Mucosa of stomach (tissue), 1 donor: Measurements from ENCODE around the gene LDHAL6B.

ENCODE experiments used
- H3K27me3 ChIP-seq: one replicate; pipeline ENCODE4 v1.7.0; 2013; ENCODE audit warnings: mild to moderate bottlenecking, low read length; ENCODE audit not compliant: control insufficient read depth, insufficient read depth
- H3K36me3 ChIP-seq: one replicate; pipeline ENCODE4 v1.7.0; 2013; ENCODE audit warnings: low read length; ENCODE audit not compliant: control insufficient read depth, insufficient read depth
- H3K4me1 ChIP-seq: one replicate; pipeline ENCODE4 v1.7.0; 2013; ENCODE audit warnings: mild to moderate bottlenecking, low read length; ENCODE audit not compliant: control insufficient read depth, insufficient read depth
- H3K4me3 ChIP-seq: one replicate; pipeline ENCODE4 v1.7.0; 2013; ENCODE audit warnings: low read length
- H3K9ac ChIP-seq: one replicate; pipeline ENCODE4 v1.7.0; 2013; ENCODE audit warnings: mild to moderate bottlenecking, low read length, moderate library complexity
- H3K9me3 ChIP-seq: one replicate; pipeline ENCODE4 v1.7.0; 2013; ENCODE audit warnings: mild to moderate bottlenecking, low read length, moderate library complexity; ENCODE audit not compliant: control insufficient read depth
- donor health status: Pancreatic carcinoma.

The LDHAL6B gene

DNA sequence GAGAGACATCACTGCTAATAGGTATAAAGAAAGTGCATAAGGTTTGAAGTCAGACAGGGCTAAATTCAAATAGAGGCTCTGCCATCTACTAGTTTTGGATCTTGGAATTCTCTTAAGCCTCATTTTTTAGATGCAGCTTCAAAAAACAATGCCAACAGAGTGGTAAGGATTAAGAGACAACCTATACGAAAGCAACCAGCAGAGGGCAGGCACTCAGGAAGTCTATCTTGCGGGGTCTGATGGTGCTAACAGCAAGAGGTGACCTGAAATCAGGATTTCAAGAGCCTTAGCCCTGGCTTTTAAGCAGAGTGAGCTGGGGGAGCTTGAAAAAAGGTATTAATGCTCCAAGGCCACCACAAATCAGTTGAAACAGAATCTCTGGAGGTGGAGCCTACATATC, 40.7 kb downstream of the LDHAL6B start:
- no peaks in the 10 kb centered on the region for H3K9me3 ChIP-seq
- H3K36me3 ChIP-seq, result no peaks in the 10 kb centered on the region
- no peak overlapping the region for H3K4me3 ChIP-seq
- peaks cover 11% of the 10 kb centered on the region for H3K4me1 ChIP-seq
- no peak overlapping the region for H3K9ac ChIP-seq
- no peaks in the 10 kb centered on the region for H3K27me3 ChIP-seq

DNA sequence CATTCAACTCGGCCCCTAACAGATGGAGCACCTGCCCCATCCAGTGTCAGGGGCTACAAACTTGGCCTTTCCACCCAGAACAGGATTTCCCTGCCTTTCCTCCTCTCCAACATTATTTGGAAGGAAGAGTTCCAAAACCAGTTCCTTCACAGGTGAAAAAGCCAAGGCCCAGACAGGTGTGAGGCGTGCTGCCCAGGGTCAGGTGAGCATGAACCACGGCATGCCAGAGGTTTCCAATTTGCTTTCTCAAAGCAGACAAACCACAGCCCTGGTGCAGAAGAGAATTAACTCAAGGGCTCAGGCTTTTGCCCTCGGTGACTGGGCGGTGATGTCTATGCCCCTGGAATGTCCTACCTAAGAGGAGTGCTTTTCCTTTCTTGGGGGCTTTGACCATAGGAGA, 43.2 kb downstream of the LDHAL6B start:
- H3K4me1 ChIP-seq, result peaks cover 4% of the 10 kb centered on the region
- no peak overlapping the region for H3K4me3 ChIP-seq
- no peaks in the 10 kb centered on the region for H3K27me3 ChIP-seq
- no peak overlapping the region for H3K9ac ChIP-seq
- H3K9me3 ChIP-seq, result no peaks in the 10 kb centered on the region
- H3K36me3 ChIP-seq, result no peaks in the 10 kb centered on the region

DNA sequence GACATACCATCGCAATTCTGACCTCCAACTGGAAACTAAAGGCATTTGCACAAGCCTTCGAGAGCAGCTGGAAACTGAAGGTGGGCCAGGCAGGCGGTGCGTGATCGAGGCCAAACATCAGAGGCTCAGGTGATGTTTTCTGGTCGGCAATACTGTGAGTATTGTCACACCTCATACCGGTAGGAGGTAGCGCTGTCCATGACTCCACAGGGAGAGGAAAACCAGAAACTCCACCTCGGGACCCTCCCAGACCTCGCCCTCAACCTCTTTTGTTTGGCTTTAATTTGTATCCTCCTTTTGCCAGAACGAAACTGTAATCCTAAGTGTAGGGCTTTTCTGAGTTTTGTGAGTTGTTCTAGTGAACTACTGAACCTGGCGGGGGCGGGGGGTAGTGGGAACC, 43.6 kb downstream of the LDHAL6B start:
- H3K9me3 ChIP-seq, result no peaks in the 10 kb centered on the region
- no peak overlapping the region for H3K9ac ChIP-seq
- H3K4me3 ChIP-seq, result no peak overlapping the region
- H3K4me1 ChIP-seq, result peaks cover 4% of the 10 kb centered on the region
- no peaks in the 10 kb centered on the region for H3K27me3 ChIP-seq
- no peaks in the 10 kb centered on the region for H3K36me3 ChIP-seq

DNA sequence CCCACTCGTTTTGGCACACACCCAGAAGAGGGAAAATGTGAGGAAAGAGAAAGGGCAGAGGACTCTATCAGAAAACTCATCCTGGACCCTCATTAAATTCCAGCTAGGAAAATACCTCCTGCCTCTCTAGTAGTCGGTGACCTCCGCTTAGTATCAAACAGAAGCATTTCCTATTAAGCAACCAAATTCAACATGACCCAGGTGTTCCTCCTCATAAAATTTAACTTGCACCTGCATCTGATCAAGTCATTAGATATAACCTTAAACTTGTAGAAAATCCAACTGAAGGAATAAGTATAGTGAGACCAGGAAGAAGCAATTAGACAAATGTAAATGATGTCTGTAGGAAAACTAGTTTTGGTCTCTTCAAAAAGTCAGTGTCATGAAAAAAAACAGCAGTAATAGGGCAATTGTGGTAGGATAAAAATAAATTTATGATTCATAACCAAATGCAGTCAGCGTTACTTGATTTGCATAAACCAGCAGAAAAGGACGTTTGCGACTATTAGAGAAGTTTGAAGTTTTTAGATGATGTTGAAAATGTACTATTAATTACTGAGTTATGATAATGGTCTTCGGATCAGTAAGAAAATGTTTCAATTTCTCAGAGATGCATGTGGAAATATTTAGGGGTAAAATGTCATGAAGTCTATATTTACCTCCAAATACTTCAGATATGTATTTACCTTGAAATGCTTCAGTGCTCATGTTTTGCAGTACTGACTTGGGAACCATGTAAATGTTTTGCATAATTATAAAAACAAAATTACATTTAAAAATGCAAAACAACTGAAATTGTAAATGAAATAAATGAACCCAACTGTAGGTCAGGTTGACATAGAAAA, 44.6 kb downstream of the LDHAL6B start:
- no peak overlapping the region for H3K4me3 ChIP-seq
- H3K9me3 ChIP-seq, result no peaks in the 10 kb centered on the region
- H3K4me1 ChIP-seq, result peaks cover 11% of the 10 kb centered on the region
- H3K27me3 ChIP-seq, result no peaks in the 10 kb centered on the region
- H3K36me3 ChIP-seq, result no peaks in the 10 kb centered on the region
- no peak overlapping the region for H3K9ac ChIP-seq

DNA sequence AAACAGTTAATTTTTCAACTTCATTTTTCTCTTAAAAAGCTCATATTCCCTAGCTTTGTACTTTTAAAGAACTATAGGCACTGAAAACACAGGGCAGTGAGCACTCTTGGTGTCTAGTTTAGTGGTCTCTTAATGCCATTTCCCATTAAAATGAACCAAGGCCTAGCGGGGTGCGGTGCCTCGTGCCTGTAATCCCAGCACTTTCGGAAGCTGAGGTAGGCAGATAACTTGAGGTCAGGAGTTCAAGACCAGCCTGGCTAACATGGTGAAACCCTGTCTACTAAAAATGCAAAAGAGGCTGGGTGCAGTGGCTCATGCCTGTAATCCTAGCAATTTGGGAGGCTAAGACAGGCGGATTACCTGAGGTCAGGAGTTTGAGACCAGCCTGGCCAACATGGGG, 45.5 kb downstream of the LDHAL6B start:
- Histone ChIP-seq H3K4me1 (peaks cover 11% of the 10 kb centered on the region), H3K27me3 (no peaks in the 10 kb centered on the region), H3K36me3 (no peaks in the 10 kb centered on the region), H3K9ac (no peak overlapping the region), H3K9me3 (no peaks in the 10 kb centered on the region), H3K4me3 (no peak overlapping the region)

DNA sequence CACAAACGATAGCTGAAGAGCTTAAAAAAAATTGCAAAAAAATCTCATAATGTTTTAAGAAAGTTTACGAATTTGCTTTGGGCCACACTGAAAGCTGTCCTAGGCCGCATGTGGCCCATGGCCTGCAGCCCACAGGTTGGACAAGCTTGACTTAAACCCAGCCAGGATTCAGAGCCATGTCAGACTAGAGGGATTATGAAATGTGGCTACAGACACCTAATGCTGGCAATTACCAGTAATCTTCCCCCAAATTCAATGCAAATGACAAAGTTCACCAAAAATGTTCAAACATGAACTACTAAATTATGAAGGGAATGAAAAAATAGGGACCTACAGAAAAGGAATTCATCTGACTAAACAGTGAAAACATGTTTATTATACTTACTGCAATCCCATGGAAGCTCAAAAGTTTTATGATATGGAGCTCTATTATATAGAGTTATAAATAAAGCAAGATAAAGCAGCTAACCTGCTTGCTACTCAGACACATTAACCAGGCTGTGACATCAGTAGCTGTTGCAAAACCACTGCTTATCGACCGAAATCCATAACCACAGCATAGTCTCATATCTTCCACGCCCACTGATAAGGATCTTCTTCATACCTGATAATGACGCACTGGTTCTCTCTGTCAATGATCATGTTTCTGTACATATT, 49.2 kb downstream of the LDHAL6B start:
- Histone ChIP-seq H3K27me3 (no peaks in the 10 kb centered on the region), H3K4me1 (peaks cover 7% of the 10 kb centered on the region), H3K9ac (no peak overlapping the region), H3K9me3 (no peaks in the 10 kb centered on the region), H3K4me3 (no peak overlapping the region), H3K36me3 (no peaks in the 10 kb centered on the region)

DNA sequence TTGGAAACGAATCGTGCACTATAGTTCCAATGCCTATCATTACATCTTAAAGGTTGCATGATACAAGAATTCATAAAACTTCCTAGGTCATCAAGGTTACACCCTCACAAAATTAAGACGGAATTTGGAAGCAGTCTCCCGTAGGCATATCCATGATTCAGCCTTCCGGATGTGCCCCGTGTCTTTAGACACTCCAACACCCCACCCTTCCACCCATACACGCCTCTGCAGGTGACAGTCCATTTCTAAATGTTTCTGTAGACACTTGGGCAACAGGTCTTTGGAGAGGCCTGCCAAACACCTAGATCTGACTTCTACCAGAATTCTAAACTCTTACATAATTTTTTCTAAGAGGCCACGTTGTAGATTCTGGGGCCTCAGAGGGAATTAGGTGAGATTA, 49.8 kb downstream of the LDHAL6B start:
- Histone ChIP-seq H3K9me3 (no peaks in the 10 kb centered on the region), H3K4me3 (no peak overlapping the region), H3K4me1 (peaks cover 7% of the 10 kb centered on the region), H3K9ac (no peak overlapping the region), H3K36me3 (no peaks in the 10 kb centered on the region), H3K27me3 (no peaks in the 10 kb centered on the region)

DNA sequence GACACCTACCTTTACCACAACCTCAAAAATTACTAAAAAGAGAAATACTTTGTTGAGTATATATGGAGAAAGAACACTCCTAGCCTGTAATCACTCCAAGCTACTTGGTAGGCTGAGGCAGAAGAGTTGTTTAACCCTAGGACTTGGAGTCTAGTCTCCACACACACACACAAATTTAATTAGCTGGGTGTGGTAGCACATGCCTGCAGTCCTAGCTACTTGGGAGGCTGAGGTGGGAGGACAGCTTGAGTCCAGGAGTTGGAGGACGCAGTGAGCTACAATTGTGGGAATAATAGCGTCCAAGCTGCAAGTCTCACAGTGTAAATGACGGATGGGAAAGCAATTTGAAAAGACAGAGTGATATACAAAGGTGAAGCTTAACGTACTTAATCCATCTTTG, 50.5 kb downstream of the LDHAL6B start:
- Histone ChIP-seq H3K27me3 (no peaks in the 10 kb centered on the region), H3K9ac (no peak overlapping the region), H3K9me3 (no peaks in the 10 kb centered on the region), H3K4me3 (no peak overlapping the region), H3K4me1 (peaks cover 7% of the 10 kb centered on the region), H3K36me3 (no peaks in the 10 kb centered on the region)
